ENCODE results near the gene SLC37A4.

The SLC37A4 gene

GRCh38 chr11:119029069-119029339 is 1.7 kb downstream of the SLC37A4 start:
- TF ChIP-seq CTCF (IDR thresholded peaks at IDR 0.05; ENCODE audit: low read depth, low read length, missing control alignments), result no peak
- DNase-seq (ENCODE audit: low read depth), result no peak
- no peak overlapping the region for H3K4me3 ChIP-seq (ENCODE audit: low read depth, low read length)

GRCh38 chr11:119028346-119029068 is 2.2 kb downstream of the SLC37A4 start:
- TF ChIP-seq CTCF (IDR thresholded peaks at IDR 0.05; ENCODE audit: low read depth, low read length, missing control alignments), result no peak
- no peak overlapping the region for H3K4me3 ChIP-seq (ENCODE audit: low read depth, low read length)
- DNase-seq (ENCODE audit: low read depth), result no peak

- no peak for DNase-seq (ENCODE audit: low read depth)
- no peak overlapping the region for H3K4me3 ChIP-seq (ENCODE audit: low read depth, low read length)
- no peak for TF ChIP-seq CTCF (IDR thresholded peaks at IDR 0.05; ENCODE audit: low read depth, low read length, missing control alignments)
Observed at GRCh38 chr11:119027561-119028345, 2.9 kb downstream of the SLC37A4 start.

GRCh38 chr11:119026970-119027369 is 3.7 kb downstream of the SLC37A4 start:
- H3K4me3 ChIP-seq (ENCODE audit: low read depth, low read length), result no peak overlapping the region
- TF ChIP-seq CTCF (IDR thresholded peaks at IDR 0.05; ENCODE audit: low read depth, low read length, missing control alignments), result no peak
- no peak for DNase-seq (ENCODE audit: low read depth)

- no peak for DNase-seq (ENCODE audit: low read depth)
- no peak for TF ChIP-seq CTCF (IDR thresholded peaks at IDR 0.05; ENCODE audit: low read depth, low read length, missing control alignments)
- no peak overlapping the region for H3K4me3 ChIP-seq (ENCODE audit: low read depth, low read length)
Observed at GRCh38 chr11:119025978-119026766, 4.5 kb downstream of the SLC37A4 start.

- H3K4me3 ChIP-seq (ENCODE audit: low read depth, low read length), result no peak overlapping the region
- TF ChIP-seq CTCF (IDR thresholded peaks at IDR 0.05; ENCODE audit: low read depth, low read length, missing control alignments), result no peak
- DNase-seq (ENCODE audit: low read depth), result no peak
Observed at GRCh38 chr11:119025541-119025940, 5.1 kb downstream of the SLC37A4 start.

Data from GM12864 (cell line).